ENCODE measurements around the gene ARL4D. TPM values are rescaled to one million over a fixed set of nuclear protein-coding genes. Genes with fewer than 3 reads are reported as not detected.

ARL4D gene
- total and polyA plus RNA-seq, 2 of the 4 experiments (the other 2 are of a cell fraction): 12.5 to 30.7 TPM

- Histone ChIP-seq H3K9me1 (ENCODE audit: insufficient read depth, low read length) (no peaks in the 10 kb centered on the region), H2BK15ac (ENCODE audit: low read depth, low read length) (no peak overlapping the region), H3K79me1 (ENCODE audit: low read depth in 1 of 2, low read length in 2 of 2) (peaks cover 0 to 3% of the 10 kb centered on the region in 2 experiments; a peak in 1 of 4 replicates), H3K4me2 (ENCODE audit: low read depth, low read length) (no peak overlapping the region), H2BK120ac (ENCODE audit: low read depth, low read length) (no peak overlapping the region), H3K18ac (ENCODE audit: low read depth, low read length) (no peak overlapping the region), H3K27ac (ENCODE audit: insufficient read depth, low read length) (no peak overlapping the region), H3K27me3 (ENCODE audit: control insufficient read depth, insufficient read depth, low read length) (no peaks in the 10 kb centered on the region), H4K8ac (ENCODE audit: low read depth in 2 of 2, low read length in 2 of 2) (no peak overlapping the region), H2AFZ (replicated peaks; ENCODE audit: low read length, poor library complexity) (no peak overlapping the region), H3K9ac (ENCODE audit: low read depth, low read length) (no peak overlapping the region), H2BK20ac (ENCODE audit: low read depth, low read length) (no peak overlapping the region), H3K4me1 (ENCODE audit: control insufficient read depth, insufficient read depth, low read length) (peaks cover 5% of the 10 kb centered on the region), H4K91ac (ENCODE audit: insufficient read depth, low read depth, low read length) (no peak overlapping the region), H3K4ac (ENCODE audit: low read depth, low read length) (no peak overlapping the region), H2AK5ac (ENCODE audit: low read depth, low read length) (no peak overlapping the region), H3K23ac (ENCODE audit: low read depth, low read length) (no peak overlapping the region), H2AK9ac (replicated peaks; ENCODE audit: low read depth, low read length, poor library complexity) (no peak overlapping the region), H3K9me3 (ENCODE audit: control insufficient read depth, insufficient read depth, low read length) (no peaks in the 10 kb centered on the region), H3K14ac (replicated peaks; ENCODE audit: low read depth, low read length) (no peak overlapping the region), H3K36me3 (ENCODE audit: control insufficient read depth, insufficient read depth, low read length) (no peaks in the 10 kb centered on the region), H3K56ac (ENCODE audit: extremely low read depth, insufficient read depth, low read length) (no peak overlapping the region), H3K4me3 (ENCODE audit: insufficient read depth, low read depth, low read length) (no peak overlapping the region), H4K5ac (ENCODE audit: low read depth, low read length) (no peak overlapping the region), H2BK5ac (ENCODE audit: low read depth, low read length, poor library complexity, severe bottlenecking) (no peak overlapping the region), H4K20me1 (ENCODE audit: insufficient read depth, low read length) (no peaks in the 10 kb centered on the region)
- no peak for TF ChIP-seq BHLHE40 (IDR thresholded peaks at IDR 0.05; ENCODE audit: low read depth, low read length)
- TF ChIP-seq, protein P1, sequence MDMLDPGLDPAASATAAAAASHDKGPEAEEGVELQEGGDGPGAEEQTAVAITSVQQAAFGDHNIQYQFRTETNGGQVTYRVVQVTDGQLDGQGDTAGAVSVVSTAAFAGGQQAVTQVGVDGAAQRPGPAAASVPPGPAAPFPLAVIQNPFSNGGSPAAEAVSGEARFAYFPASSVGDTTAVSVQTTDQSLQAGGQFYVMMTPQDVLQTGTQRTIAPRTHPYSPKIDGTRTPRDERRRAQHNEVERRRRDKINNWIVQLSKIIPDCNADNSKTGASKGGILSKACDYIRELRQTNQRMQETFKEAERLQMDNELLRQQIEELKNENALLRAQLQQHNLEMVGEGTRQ (IDR thresholded peaks at IDR 0.05; ENCODE audit: low read depth, low read length): no peak
- no peak for TF ChIP-seq MXI1 (IDR thresholded peaks at IDR 0.05; ENCODE audit: borderline replicate concordance, low read depth, low read length)
- no peak for TF ChIP-seq POLR2A (IDR thresholded peaks at IDR 0.05; ENCODE audit: low read depth, low read length)
- no peak for TF ChIP-seq MAZ (IDR thresholded peaks at IDR 0.05; ENCODE audit: borderline replicate concordance, low read depth, low read length)
- no peak for TF ChIP-seq RAD21 (IDR thresholded peaks at IDR 0.05; ENCODE audit: low read length)
- TF ChIP-seq, protein P2, sequence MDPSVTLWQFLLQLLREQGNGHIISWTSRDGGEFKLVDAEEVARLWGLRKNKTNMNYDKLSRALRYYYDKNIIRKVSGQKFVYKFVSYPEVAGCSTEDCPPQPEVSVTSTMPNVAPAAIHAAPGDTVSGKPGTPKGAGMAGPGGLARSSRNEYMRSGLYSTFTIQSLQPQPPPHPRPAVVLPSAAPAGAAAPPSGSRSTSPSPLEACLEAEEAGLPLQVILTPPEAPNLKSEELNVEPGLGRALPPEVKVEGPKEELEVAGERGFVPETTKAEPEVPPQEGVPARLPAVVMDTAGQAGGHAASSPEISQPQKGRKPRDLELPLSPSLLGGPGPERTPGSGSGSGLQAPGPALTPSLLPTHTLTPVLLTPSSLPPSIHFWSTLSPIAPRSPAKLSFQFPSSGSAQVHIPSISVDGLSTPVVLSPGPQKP (IDR thresholded peaks at IDR 0.05; ENCODE audit: borderline replicate concordance, low read depth, low read length): no peak
- TF ChIP-seq RFX5 (IDR thresholded peaks at IDR 0.05; ENCODE audit: low read depth, low read length): no peak
- no peak for TF ChIP-seq CHD1 (IDR thresholded peaks at IDR 0.05; ENCODE audit: low read depth, low read length)
- no peak for TF ChIP-seq MAFK (IDR thresholded peaks at IDR 0.05; ENCODE audit: low read depth, low read length)
- no peak for TF ChIP-seq RCOR1 (IDR thresholded peaks at IDR 0.05; ENCODE audit: insufficient replicate concordance, low read length)
- no peak for TF ChIP-seq SMC3 (IDR thresholded peaks at IDR 0.05; ENCODE audit: low read depth, low read length)
- no peak for TF ChIP-seq NFE2L2 (IDR thresholded peaks at IDR 0.05; ENCODE audit: low read depth, low read length)
- ChIA-PET POLR2A (ENCODE audit: unreplicated experiment) (interaction anchor here (1.0 kb wide), 1 partner anchor 13 kb away, joined by 3 read pairs; no protein-coding TSS in a partner anchor), CTCF (no interaction called here)
- dilution Hi-C loops (cut with HindIII; ENCODE audit: low sequenced_read_pairs, unreplicated experiment): no loop called here
- no peak for DNase-seq
- in situ Hi-C loops (cut with MboI; ENCODE audit: low sequenced_read_pairs): loop anchor here (25.0 kb wide), 1 partner anchor 386 kb away; the partner anchor contains the start of genes PTGES3L, RPL27 and RUNDC1
- ATAC-seq (ENCODE audit: low read depth): no peak
- intact Hi-C loops (cut with micrococcal nuclease): no loop called here
- BruUV-seq (replicated peaks): no TSS peak
- WGBS, 2 experiments (ENCODE audit: extremely low coverage in 2 of 2, insufficient read length in 1 of 2): 95% methylated on average over 2 of the region's 4 CpGs; no CpG with 5 or more reads in 1 of the 2 experiments
These were observed 25.4 kb upstream of the ARL4D start for GRCh38 chr17:43373356-43373755.
